H1 (cell line): ENCODE results near the gene TPM1. TPM values are rescaled to one million over a fixed set of nuclear protein-coding genes. Genes with fewer than 3 reads are reported as not detected.
A peak's percentile ranks its signal among the peaks of the same experiment; 100 is the strongest.

Source experiments
- CTCF ChIA-PET: fragments of 300-600 bp; sonication (Branson Sonifier 250); formaldehyde crosslinking; loops from one replicate; lab custom pipeline; 2021; ENCODE audit not compliant: partially characterized antibody; lab: Charles Lee
- POLR2A ChIA-PET: fragments of 300-600 bp; sonication (Branson Sonifier 250); formaldehyde crosslinking; loops from one replicate; lab custom pipeline; 2021; ENCODE audit warnings: inconsistent platforms; ENCODE audit not compliant: partially characterized antibody; lab: Charles Lee
- DNase-seq, 2 experiments: peaks; one replicate each; pipeline versions ENCODE4 v3.0.0 to v3.0.0-alpha.2; 2010 to 2022; ENCODE audit warnings: low spot score in 2 of 2, low read depth in 1 of 2, mixed read lengths in 1 of 2
- FAIRE-seq: peaks from 2 replicates; lab custom pipeline; 2011; peaks lifted over from hg19 to GRCh38; lab: Jason Lieb, UNC
- H2AFZ ChIP-seq: 2 replicates; pipeline ENCODE4 v1.8.1; 2012; ENCODE audit warnings: low read length, inconsistent platforms
- H2AK5ac ChIP-seq: 2 replicates; pipeline ENCODE4 v1.6.1; 2013; ENCODE audit warnings: low read depth, low read length
- H2BK120ac ChIP-seq: replicated peaks from 2 replicates; pipeline ENCODE3; 2013; ENCODE audit warnings: low read depth, low read length, inconsistent platforms
- H2BK12ac ChIP-seq: 2 replicates; pipeline ENCODE4 v1.6.1; 2013; ENCODE audit warnings: low read depth, low read length
- H2BK15ac ChIP-seq: 2 replicates; pipeline ENCODE4 v1.6.1; 2013; ENCODE audit warnings: low read length
- H2BK20ac ChIP-seq: 2 replicates; pipeline ENCODE4 v1.6.1; 2013; ENCODE audit warnings: low read length
- H2BK5ac ChIP-seq: 2 replicates; pipeline ENCODE4 v1.6.1; 2013; ENCODE audit warnings: low read depth, low read length
- H3K14ac ChIP-seq: 2 replicates; pipeline ENCODE4 v1.6.1; 2013; ENCODE audit warnings: inconsistent platforms; ENCODE audit not compliant: insufficient read length
- H3K18ac ChIP-seq: 2 replicates; pipeline ENCODE4 v1.6.1; 2013; ENCODE audit warnings: low read length; ENCODE audit errors: extremely low read depth
- H3K23ac ChIP-seq: 2 replicates; pipeline ENCODE4 v1.6.1; 2013; ENCODE audit warnings: inconsistent platforms; ENCODE audit not compliant: insufficient read length
- H3K23me2 ChIP-seq: 2 replicates; pipeline ENCODE4 v1.6.1; 2013; ENCODE audit warnings: low read depth, low read length
- H3K27ac ChIP-seq: 2 replicates; pipeline ENCODE4 v1.6.1; 2011; ENCODE audit warnings: low read depth, low read length, inconsistent platforms
- H3K27me3 ChIP-seq, 4 experiments: replicated peaks in 1 of 4; 1 replicate in 1 of 4; 2 replicates in 3 of 4; pipeline versions ENCODE4 v1.6.1 to v1.8.1; 2011 to 2013; ENCODE audit warnings: low read length in 3 of 4, mild to moderate bottlenecking in 3 of 4, inconsistent platforms in 2 of 4, mixed read lengths in 2 of 4, moderate library complexity in 1 of 4; ENCODE audit not compliant: control insufficient read depth in 3 of 4, insufficient read depth in 3 of 4; ENCODE audit errors: extremely low read depth in 1 of 4
- H3K36me3 ChIP-seq, 4 experiments: 2 replicates each; pipeline versions ENCODE4 v1.6.1 to v1.8.1; 2011 to 2013; ENCODE audit warnings: mild to moderate bottlenecking in 4 of 4, low read length in 3 of 4, moderate library complexity in 2 of 4, control low read depth in 1 of 4, inconsistent platforms in 1 of 4; ENCODE audit not compliant: insufficient read depth in 4 of 4, control insufficient read depth in 2 of 4
- H3K4ac ChIP-seq: replicated peaks from 2 replicates; pipeline ENCODE3; 2013; ENCODE audit warnings: low read length, low read depth, mixed read lengths, inconsistent platforms; ENCODE audit not compliant: insufficient read length
- H3K4me1 ChIP-seq, 4 experiments: replicated peaks in 1 of 4; 1 replicate in 1 of 4; 2 replicates in 3 of 4; pipeline versions ENCODE4 v1.6.1 to v1.8.1; 2011 to 2013; ENCODE audit warnings: low read length in 3 of 4, inconsistent platforms in 2 of 4, mixed read lengths in 1 of 4; ENCODE audit not compliant: insufficient read depth in 4 of 4, control insufficient read depth in 3 of 4
- H3K4me2 ChIP-seq, 2 experiments: 2 replicates each; pipeline versions ENCODE4 v1.6.1 to v1.8.1; 2011 to 2013; ENCODE audit warnings: low read depth in 2 of 2, low read length in 2 of 2, control low read depth in 1 of 2, inconsistent platforms in 1 of 2, mild to moderate bottlenecking in 1 of 2; ENCODE audit not compliant: insufficient read depth in 1 of 2
- H3K4me3 ChIP-seq, 4 experiments: fragments of 200-600, 300-600 bp in 1 of 4; sonication (generic), shearing (Covaris generic), sonication (Bioruptor Twin) in 1 of 4; 2 replicates each; pipeline versions ENCODE4 v1.5.1 to v1.8.1; 2011 to 2016; ENCODE audit warnings: low read length in 4 of 4, low read depth in 3 of 4, control low read depth in 2 of 4, inconsistent platforms in 2 of 4, mild to moderate bottlenecking in 2 of 4, mixed read lengths in 1 of 4, moderate library complexity in 1 of 4; ENCODE audit not compliant: insufficient read depth in 2 of 4; ENCODE audit errors: extremely low read depth in 1 of 4
- H3K56ac ChIP-seq: replicated peaks from 2 replicates; pipeline ENCODE3; 2013; ENCODE audit warnings: low read depth, mild to moderate bottlenecking, mixed read lengths, low read length, inconsistent platforms; ENCODE audit not compliant: insufficient read length
- H3K79me1 ChIP-seq: 2 replicates; pipeline ENCODE4 v1.6.1; 2013; ENCODE audit warnings: low read depth, low read length, control low read depth
- H3K79me2 ChIP-seq, 2 experiments: 2 replicates each; pipeline versions ENCODE4 v1.6.1 to v1.8.1; 2012 to 2013; ENCODE audit warnings: low read length in 2 of 2, mild to moderate bottlenecking in 2 of 2, inconsistent platforms in 1 of 2; ENCODE audit not compliant: insufficient read depth in 2 of 2, control insufficient read depth in 1 of 2
- H3K9ac ChIP-seq, 4 experiments: replicated peaks in 1 of 4; 1 replicate in 1 of 4; 2 replicates in 3 of 4; pipeline versions ENCODE4 v1.6.1 to v1.8.1; 2011 to 2013; ENCODE audit warnings: low read depth in 3 of 4, low read length in 3 of 4, control low read depth in 2 of 4, mild to moderate bottlenecking in 2 of 4, moderate library complexity in 2 of 4, inconsistent platforms in 1 of 4; ENCODE audit errors: extremely low read depth in 1 of 4
- H3K9me3 ChIP-seq, 2 experiments: 2 replicates each; pipeline versions ENCODE4 v1.6.1 to v1.8.1; 2012 to 2013; ENCODE audit warnings: mild to moderate bottlenecking in 2 of 2, moderate library complexity in 2 of 2, control low read depth in 1 of 2, inconsistent platforms in 1 of 2, low read depth in 1 of 2, low read length in 1 of 2, mixed read lengths in 1 of 2; ENCODE audit not compliant: insufficient read depth in 2 of 2
- H4K20me1 ChIP-seq, 2 experiments: replicated peaks in 1 of 2; 2 replicates each; pipeline versions ENCODE3 to v1.8.1; 2011 to 2013; ENCODE audit warnings: inconsistent platforms in 2 of 2, low read length in 2 of 2, mild to moderate bottlenecking in 1 of 2; ENCODE audit not compliant: insufficient read depth in 2 of 2, control insufficient read depth in 1 of 2
- H4K5ac ChIP-seq: 2 replicates; pipeline ENCODE4 v1.6.1; 2013; ENCODE audit warnings: low read length, low read depth, mixed read lengths, inconsistent platforms; ENCODE audit not compliant: insufficient read length
- H4K8ac ChIP-seq: 2 replicates; pipeline ENCODE4 v1.8.0; 2013; ENCODE audit warnings: mild to moderate bottlenecking, moderate library complexity, low read length, inconsistent platforms; ENCODE audit not compliant: insufficient read depth; ENCODE audit errors: extremely low read depth
- H4K91ac ChIP-seq: replicated peaks from 2 replicates; pipeline ENCODE3; 2013; ENCODE audit warnings: low read length, mixed read lengths, inconsistent platforms; ENCODE audit not compliant: insufficient read length
- BRCA1 ChIP-seq: IDR thresholded peaks from 2 replicates; pipeline ENCODE4 v1.6.1; 2012; ENCODE audit warnings: low read depth, low read length, improper control_type of control experiment
- WGBS, 2 experiments: shearing (Covaris generic) in 1 of 2; methylation state at CpG; one replicate each; pipeline versions ENCODE4 v1.1.6 to v1.1.7; 2013 to 2015; ENCODE audit warnings: low lambda C conversion rate in 2 of 2, mixed read lengths in 2 of 2, inconsistent platforms in 1 of 2, low coverage in 1 of 2, missing lambda C conversion rate in 1 of 2; ENCODE audit not compliant: insufficient replicate concordance in 2 of 2, insufficient coverage in 1 of 2, insufficient read length in 1 of 2; ENCODE audit errors: extremely low coverage in 1 of 2, missing lambda C conversion rate in 1 of 2; 5-methylcytosine and 5-hydroxymethylcytosine counted together
- polyA plus RNA-seq, 7 experiments: library from polyadenylated mRNA; depleted of rRNA in 3 of 7; stranded (reverse) in 5 of 7; unstranded in 2 of 7; fragments of >200 nt in 5 of 7; fragments of 200-250 nt in 2 of 7; gene quantifications; 1 replicate in 5 of 7; 2 replicates in 1 of 7; 4 replicates in 1 of 7; pipeline versions ENCODE4 v1.2.1 to v1.2.3, GENCODE V29; 2011 to 2013; ENCODE audit warnings: missing spikeins in 2 of 7, mixed read lengths in 2 of 7
- total RNA-seq: library from RNA; stranded (reverse); fragmentation: NEBNext Ultra II Directional; extraction: Animal tissue kit (Norgen Biotek cat#: 25700); gene quantifications from 2 replicates; pipeline ENCODE4 v1.2.1, GENCODE V29; 2021

TPM1 gene
- total and polyA plus RNA-seq, 2 of the 8 experiments (the other 6 are each of a cell fraction or from before 2014, with no cell fraction given), result 258 to 579 TPM

GRCh38 chr15:62994439-62994838 lies 48.1 kb upstream of the TPM1 start:
- H3K27ac ChIP-seq, result no peak overlapping the region
- WGBS, 2 experiments, result 88% methylated on average over 4 of the region's 4 CpGs; no CpG with 5 or more reads in 1 of the 2 experiments

More at GRCh38 chr15:62994439-62994838, 48.1 kb upstream of the TPM1 start:
- Histone ChIP-seq H2AFZ (0 out of 2 replicates have a peak overlapping the region, but pooled peaks have one; percentile 19), H2BK15ac (no peak overlapping the region), H3K9ac (no peak overlapping the region), H4K8ac (no peak overlapping the region), H3K23me2 (no peaks in the 10 kb centered on the region), H3K27me3 (no peaks in the 10 kb centered on the region), H2AK5ac (no peak overlapping the region), H3K79me1 (no peaks in the 10 kb centered on the region), H3K4me2 (no peak overlapping the region), H2BK120ac (no peak overlapping the region), H3K23ac (no peak overlapping the region), H4K5ac (no peak overlapping the region), H2BK12ac (no peak overlapping the region), H4K20me1 (no peaks in the 10 kb centered on the region), H3K14ac (no peak overlapping the region), H3K9me3 (no peaks in the 10 kb centered on the region), H2BK5ac (peak overlapping the region; percentile 30; the same call in 1 of the 2 replicates), H3K36me3 (no peaks in the 10 kb centered on the region), H3K56ac (no peak overlapping the region), H3K4ac (no peak overlapping the region), H2BK20ac (no peak overlapping the region), H3K4me1 (peaks cover 0 to 2% (median 0%) of the 10 kb centered on the region in 4 experiments; a peak in 3 of 7 replicates), H4K91ac (no peak overlapping the region), H3K18ac (no peak overlapping the region), H3K79me2 (no peaks in the 10 kb centered on the region), H3K4me3 (no peak overlapping the region)
- POLR2A ChIA-PET, result interaction anchor here (0.8 to 1.1 kb wide), 2 partner anchors 9 to 48 kb away, joined by 3 read pairs; partner anchors contain the start of gene TPM1
- TF ChIP-seq BRCA1, result no peak
- FAIRE-seq, result no peak
- DNase-seq, result no peak
- CTCF ChIA-PET, result interaction anchor here (1.2 kb wide), 1 partner anchor 215 kb away, joined by 3 read pairs; no protein-coding TSS in a partner anchor
